Measurements from ENCODE around the gene NDUFAB1.
A peak's percentile ranks its signal among the peaks of the same experiment; 100 is the strongest.

- TF ChIP-seq CTCF (conservative IDR thresholded peaks at IDR 0.05) (0 out of 2 replicates have a peak, but pooled peaks have one; percentile 19), EZH2 (IDR thresholded peaks at IDR 0.05; ENCODE audit: low read depth) (no peak)
These were observed 34.5 kb downstream of the NDUFAB1 start for GRCh38 chr16:23561586-23561985.

Measured in PC-9 (cell line).